ENCODE data around the gene SIPA1L3.

DNA sequence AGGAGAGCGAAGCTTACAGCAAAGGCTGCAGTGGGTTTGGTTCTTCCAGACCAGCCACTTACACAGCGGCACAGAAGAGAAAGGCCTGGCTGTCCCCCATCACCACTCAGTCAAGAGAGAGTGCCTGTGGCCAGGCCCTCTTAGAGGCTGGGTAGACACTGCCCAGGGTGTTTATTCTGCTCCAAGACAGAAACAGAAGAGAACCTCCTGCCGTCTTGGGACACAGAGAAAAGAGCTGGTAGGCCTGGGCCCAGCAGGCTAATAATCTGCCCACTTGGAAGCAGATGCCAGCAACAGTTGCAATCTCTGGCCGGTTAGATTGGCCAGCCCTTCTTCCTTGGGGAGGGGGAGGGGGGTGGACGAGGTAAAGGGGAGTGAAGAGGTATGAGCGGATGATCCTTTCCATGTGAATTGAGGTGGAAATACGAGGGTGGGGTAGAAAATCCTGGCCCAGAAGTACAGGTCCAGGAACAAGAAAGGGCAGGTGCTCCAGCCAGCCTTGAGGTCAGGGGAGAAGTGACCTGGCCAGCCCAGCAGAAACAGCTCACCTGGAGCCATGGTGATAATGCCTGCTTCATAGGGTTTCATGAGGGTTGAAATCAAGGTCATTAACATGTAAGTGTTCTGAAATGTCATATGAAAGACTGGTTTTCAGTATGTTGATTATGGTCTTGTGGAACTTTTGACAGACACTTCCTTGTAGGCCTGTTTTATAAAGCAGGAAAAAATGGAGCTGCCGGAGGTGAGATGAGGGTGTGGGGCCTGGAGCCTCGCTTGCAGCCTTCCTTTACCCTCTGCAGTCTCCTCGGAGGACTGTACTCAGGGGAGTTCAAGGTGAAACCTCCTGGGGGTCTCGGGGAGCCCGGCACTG is 116.9 kb downstream of the SIPA1L3 start:
- TF ChIP-seq, protein P1, sequence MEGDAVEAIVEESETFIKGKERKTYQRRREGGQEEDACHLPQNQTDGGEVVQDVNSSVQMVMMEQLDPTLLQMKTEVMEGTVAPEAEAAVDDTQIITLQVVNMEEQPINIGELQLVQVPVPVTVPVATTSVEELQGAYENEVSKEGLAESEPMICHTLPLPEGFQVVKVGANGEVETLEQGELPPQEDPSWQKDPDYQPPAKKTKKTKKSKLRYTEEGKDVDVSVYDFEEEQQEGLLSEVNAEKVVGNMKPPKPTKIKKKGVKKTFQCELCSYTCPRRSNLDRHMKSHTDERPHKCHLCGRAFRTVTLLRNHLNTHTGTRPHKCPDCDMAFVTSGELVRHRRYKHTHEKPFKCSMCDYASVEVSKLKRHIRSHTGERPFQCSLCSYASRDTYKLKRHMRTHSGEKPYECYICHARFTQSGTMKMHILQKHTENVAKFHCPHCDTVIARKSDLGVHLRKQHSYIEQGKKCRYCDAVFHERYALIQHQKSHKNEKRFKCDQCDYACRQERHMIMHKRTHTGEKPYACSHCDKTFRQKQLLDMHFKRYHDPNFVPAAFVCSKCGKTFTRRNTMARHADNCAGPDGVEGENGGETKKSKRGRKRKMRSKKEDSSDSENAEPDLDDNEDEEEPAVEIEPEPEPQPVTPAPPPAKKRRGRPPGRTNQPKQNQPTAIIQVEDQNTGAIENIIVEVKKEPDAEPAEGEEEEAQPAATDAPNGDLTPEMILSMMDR (conservative IDR thresholded peaks at IDR 0.05): no peak
- TF ChIP-seq ZFX (IDR thresholded peaks at IDR 0.05): no peak

All from C4-2B (cell line).